ENCODE measurements around the gene ACAP3.

DNA sequence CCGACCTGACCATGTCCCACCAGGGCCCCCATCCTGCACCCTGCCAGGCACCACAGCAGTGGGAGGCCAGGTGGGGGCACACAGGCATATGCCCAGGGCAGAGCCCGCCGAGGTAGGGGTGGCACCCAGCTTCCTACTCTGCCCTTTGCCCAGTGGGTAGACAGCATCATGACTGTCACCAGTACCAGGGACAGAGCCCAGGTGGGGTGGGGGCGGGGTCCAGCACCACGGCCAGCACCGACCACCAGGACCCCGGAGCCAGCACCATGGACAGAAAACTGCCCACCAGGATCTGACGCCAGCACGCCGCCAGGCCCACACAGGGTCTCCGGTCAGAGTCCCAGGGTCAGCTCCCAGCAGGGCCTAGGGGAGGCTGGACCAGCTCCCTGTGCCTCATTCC is 27.1 kb upstream of the ACAP3 start:
- TF ChIP-seq, protein P1, sequence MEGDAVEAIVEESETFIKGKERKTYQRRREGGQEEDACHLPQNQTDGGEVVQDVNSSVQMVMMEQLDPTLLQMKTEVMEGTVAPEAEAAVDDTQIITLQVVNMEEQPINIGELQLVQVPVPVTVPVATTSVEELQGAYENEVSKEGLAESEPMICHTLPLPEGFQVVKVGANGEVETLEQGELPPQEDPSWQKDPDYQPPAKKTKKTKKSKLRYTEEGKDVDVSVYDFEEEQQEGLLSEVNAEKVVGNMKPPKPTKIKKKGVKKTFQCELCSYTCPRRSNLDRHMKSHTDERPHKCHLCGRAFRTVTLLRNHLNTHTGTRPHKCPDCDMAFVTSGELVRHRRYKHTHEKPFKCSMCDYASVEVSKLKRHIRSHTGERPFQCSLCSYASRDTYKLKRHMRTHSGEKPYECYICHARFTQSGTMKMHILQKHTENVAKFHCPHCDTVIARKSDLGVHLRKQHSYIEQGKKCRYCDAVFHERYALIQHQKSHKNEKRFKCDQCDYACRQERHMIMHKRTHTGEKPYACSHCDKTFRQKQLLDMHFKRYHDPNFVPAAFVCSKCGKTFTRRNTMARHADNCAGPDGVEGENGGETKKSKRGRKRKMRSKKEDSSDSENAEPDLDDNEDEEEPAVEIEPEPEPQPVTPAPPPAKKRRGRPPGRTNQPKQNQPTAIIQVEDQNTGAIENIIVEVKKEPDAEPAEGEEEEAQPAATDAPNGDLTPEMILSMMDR (IDR thresholded peaks at IDR 0.05) = no peak
- no peak for TF ChIP-seq EZH2phosphoT487 (IDR thresholded peaks at IDR 0.05)

Data from neural progenitor cell (in vitro differentiated cells).